ENCODE measurements around the gene BRI3.

The BRI3 gene

GRCh38 chr7:98285157-98286092 lies 3.9 kb downstream of the BRI3 start:
- peaks cover 17% of the 10 kb centered on the region for H3K4me1 ChIP-seq (ENCODE audit: insufficient read depth, low read length, severe bottlenecking)
- TF ChIP-seq, protein P1, sequence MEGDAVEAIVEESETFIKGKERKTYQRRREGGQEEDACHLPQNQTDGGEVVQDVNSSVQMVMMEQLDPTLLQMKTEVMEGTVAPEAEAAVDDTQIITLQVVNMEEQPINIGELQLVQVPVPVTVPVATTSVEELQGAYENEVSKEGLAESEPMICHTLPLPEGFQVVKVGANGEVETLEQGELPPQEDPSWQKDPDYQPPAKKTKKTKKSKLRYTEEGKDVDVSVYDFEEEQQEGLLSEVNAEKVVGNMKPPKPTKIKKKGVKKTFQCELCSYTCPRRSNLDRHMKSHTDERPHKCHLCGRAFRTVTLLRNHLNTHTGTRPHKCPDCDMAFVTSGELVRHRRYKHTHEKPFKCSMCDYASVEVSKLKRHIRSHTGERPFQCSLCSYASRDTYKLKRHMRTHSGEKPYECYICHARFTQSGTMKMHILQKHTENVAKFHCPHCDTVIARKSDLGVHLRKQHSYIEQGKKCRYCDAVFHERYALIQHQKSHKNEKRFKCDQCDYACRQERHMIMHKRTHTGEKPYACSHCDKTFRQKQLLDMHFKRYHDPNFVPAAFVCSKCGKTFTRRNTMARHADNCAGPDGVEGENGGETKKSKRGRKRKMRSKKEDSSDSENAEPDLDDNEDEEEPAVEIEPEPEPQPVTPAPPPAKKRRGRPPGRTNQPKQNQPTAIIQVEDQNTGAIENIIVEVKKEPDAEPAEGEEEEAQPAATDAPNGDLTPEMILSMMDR (IDR thresholded peaks at IDR 0.05; ENCODE audit: low read length), result no peak
- no peak for TF ChIP-seq EZH2 (IDR thresholded peaks at IDR 0.05; ENCODE audit: borderline replicate concordance, low read length)
- no peak overlapping the region for H3K4me3 ChIP-seq (ENCODE audit: low read depth, low read length, poor library complexity, severe bottlenecking)
- H3K27ac ChIP-seq (ENCODE audit: low read depth, low read length, poor library complexity, severe bottlenecking), result no peak overlapping the region
- no peaks in the 10 kb centered on the region for H3K79me2 ChIP-seq (ENCODE audit: insufficient read depth, low read length)
- no peak overlapping the region for H3K4me2 ChIP-seq (ENCODE audit: low read length)
- peaks cover 6% of the 10 kb centered on the region; the same call in 1 of the 2 replicates for H3K36me3 ChIP-seq (ENCODE audit: insufficient read depth, low read length)
- no peaks in the 10 kb centered on the region for H4K20me1 ChIP-seq (ENCODE audit: insufficient read depth, low read length)
- H3K9ac ChIP-seq (ENCODE audit: low read length), result no peak overlapping the region
- no peaks in the 10 kb centered on the region for H3K9me3 ChIP-seq (ENCODE audit: low read length)
- no peaks in the 10 kb centered on the region for H3F3A ChIP-seq (ENCODE audit: insufficient read depth, low read length)
- no peaks in the 10 kb centered on the region for H3K9me2 ChIP-seq (ENCODE audit: low read depth, low read length)
- H2AFZ ChIP-seq (ENCODE audit: low read length), result no peak overlapping the region
- H3K27me3 ChIP-seq (ENCODE audit: insufficient read depth, low read length), result no peaks in the 10 kb centered on the region

DNA sequence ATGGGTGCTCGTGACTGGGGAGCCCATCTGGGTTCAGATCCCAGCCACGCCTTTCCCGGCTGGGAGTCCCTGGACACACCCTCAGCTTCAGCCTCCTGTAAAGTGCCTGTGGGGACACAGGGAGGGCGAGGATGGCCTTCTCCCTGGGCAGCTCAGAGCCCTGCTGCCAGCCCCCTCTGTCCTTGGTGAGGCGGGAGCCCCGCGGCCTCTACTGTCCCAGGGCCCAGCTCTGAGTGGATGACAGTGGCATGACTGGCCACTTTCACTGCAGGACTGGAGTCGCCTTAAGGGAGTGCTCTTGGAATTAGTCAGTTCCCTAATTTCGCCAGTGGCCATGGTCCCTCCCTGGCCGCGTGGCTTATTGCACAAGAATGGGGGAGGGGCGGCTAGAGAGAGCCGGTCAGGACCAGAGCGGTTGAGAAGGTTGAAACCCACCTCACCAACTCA lies 4.6 kb downstream of the BRI3 start:
- H3F3A ChIP-seq (ENCODE audit: insufficient read depth, low read length), result no peaks in the 10 kb centered on the region
- H3K27ac ChIP-seq (ENCODE audit: low read depth, low read length, poor library complexity, severe bottlenecking), result no peak overlapping the region
- H3K9ac ChIP-seq (ENCODE audit: low read length), result no peak overlapping the region
- TF ChIP-seq EZH2 (IDR thresholded peaks at IDR 0.05; ENCODE audit: borderline replicate concordance, low read length), result no peak
- TF ChIP-seq, protein P1 (IDR thresholded peaks at IDR 0.05; ENCODE audit: low read length), result no peak
- H4K20me1 ChIP-seq (ENCODE audit: insufficient read depth, low read length), result no peaks in the 10 kb centered on the region
- peaks cover 11% of the 10 kb centered on the region for H3K4me1 ChIP-seq (ENCODE audit: insufficient read depth, low read length, severe bottlenecking)
- no peaks in the 10 kb centered on the region for H3K9me3 ChIP-seq (ENCODE audit: low read length)
- H2AFZ ChIP-seq (ENCODE audit: low read length), result no peak overlapping the region
- H3K27me3 ChIP-seq (ENCODE audit: insufficient read depth, low read length), result no peaks in the 10 kb centered on the region
- no peak overlapping the region for H3K4me3 ChIP-seq (ENCODE audit: low read depth, low read length, poor library complexity, severe bottlenecking)
- H3K79me2 ChIP-seq (ENCODE audit: insufficient read depth, low read length), result no peaks in the 10 kb centered on the region
- H3K4me2 ChIP-seq (ENCODE audit: low read length), result no peak overlapping the region
- H3K36me3 ChIP-seq (ENCODE audit: insufficient read depth, low read length), result peaks cover 6% of the 10 kb centered on the region; the same call in 1 of the 2 replicates
- no peaks in the 10 kb centered on the region for H3K9me2 ChIP-seq (ENCODE audit: low read depth, low read length)

DNA sequence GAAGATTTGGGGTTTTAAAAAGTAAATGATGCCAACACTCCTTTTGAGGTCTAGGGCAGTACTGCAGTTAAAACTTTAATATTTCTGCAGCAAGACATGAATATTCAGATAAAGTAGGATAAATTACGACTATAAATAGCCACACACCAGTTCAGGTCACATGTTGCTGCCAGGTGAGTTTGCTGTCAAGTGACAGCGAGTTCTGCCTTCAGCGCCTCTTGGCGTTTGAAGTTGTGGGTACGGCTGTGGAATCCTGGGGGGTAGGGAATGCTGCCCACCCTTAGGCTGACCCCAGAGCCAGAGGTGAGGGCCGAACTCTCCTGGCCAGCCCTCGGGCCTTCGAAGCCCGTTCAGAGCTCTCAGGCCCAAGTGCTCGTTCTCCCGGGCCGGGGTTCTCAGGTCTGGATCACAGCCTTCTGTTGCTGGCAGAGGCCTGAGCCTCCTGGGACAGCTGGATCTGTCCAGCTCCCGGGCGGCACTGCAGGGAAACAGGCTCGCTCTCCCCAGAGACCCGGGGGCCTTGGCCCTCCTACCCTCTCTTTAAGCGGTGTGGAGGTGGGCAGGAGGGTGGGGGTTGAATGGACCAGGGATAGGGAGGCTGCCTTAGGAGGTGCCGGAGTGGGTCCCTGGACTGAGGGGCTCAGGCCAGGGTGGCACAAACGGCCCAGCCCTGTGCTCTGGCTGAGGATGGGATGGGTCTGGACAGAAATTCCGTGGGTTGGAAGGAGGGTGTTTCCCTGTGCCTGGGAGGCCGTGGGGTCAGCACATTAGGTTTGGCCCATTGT lies 5.4 kb downstream of the BRI3 start:
- Histone ChIP-seq H3K9ac (ENCODE audit: low read length) (no peak overlapping the region), H3K4me2 (ENCODE audit: low read length) (no peak overlapping the region), H3K9me2 (ENCODE audit: low read depth, low read length) (no peaks in the 10 kb centered on the region), H3K27ac (ENCODE audit: low read depth, low read length, poor library complexity, severe bottlenecking) (no peak overlapping the region), H3F3A (ENCODE audit: insufficient read depth, low read length) (no peaks in the 10 kb centered on the region), H3K36me3 (ENCODE audit: insufficient read depth, low read length) (peaks cover 6% of the 10 kb centered on the region; the same call in 1 of the 2 replicates), H2AFZ (ENCODE audit: low read length) (no peak overlapping the region), H3K4me1 (ENCODE audit: insufficient read depth, low read length, severe bottlenecking) (peaks cover 11% of the 10 kb centered on the region), H3K9me3 (ENCODE audit: low read length) (no peaks in the 10 kb centered on the region), H4K20me1 (ENCODE audit: insufficient read depth, low read length) (no peaks in the 10 kb centered on the region), H3K4me3 (ENCODE audit: low read depth, low read length, poor library complexity, severe bottlenecking) (no peak overlapping the region), H3K79me2 (ENCODE audit: insufficient read depth, low read length) (no peaks in the 10 kb centered on the region), H3K27me3 (ENCODE audit: insufficient read depth, low read length) (no peaks in the 10 kb centered on the region)
- TF ChIP-seq, protein P1 (IDR thresholded peaks at IDR 0.05; ENCODE audit: low read length), result no peak
- no peak for TF ChIP-seq EZH2 (IDR thresholded peaks at IDR 0.05; ENCODE audit: borderline replicate concordance, low read length)

All from OCI-LY1 (cell line).